Keratinocyte (primary cell): ENCODE results near the gene MALL. TPM values are rescaled to one million over a fixed set of nuclear protein-coding genes. Genes with fewer than 3 reads are reported as not detected.
A peak's percentile ranks its signal among the peaks of the same experiment; 100 is the strongest.

ENCODE experiments used
- DNase-seq: peaks from one replicate; pipeline ENCODE4 v3.0.0-alpha.2; 2011; ENCODE audit warnings: low read depth, missing footprints, low spot score
- FAIRE-seq: peaks from 2 replicates; lab custom pipeline; 2011; peaks lifted over from hg19 to GRCh38; lab: Jason Lieb, UNC
- H2AFZ ChIP-seq: 2 replicates; pipeline ENCODE4 v1.6.0; 2012; ENCODE audit warnings: low read length, control low read depth, inconsistent platforms; ENCODE audit not compliant: control insufficient read depth
- H3K27ac ChIP-seq: 2 replicates; pipeline ENCODE4 v1.5.1; 2011; ENCODE audit warnings: low read length; ENCODE audit not compliant: control insufficient read depth, insufficient read depth
- H3K27me3 ChIP-seq: 3 replicates; pipeline ENCODE4 v1.6.0; 2011; ENCODE audit warnings: low read length; ENCODE audit not compliant: control insufficient read depth, insufficient read depth; ENCODE audit errors: extremely low read depth
- H3K36me3 ChIP-seq, 2 experiments: 2 replicates in 1 of 2; 3 replicates in 1 of 2; pipeline ENCODE4 v1.5.1; 2011; ENCODE audit warnings: low read length in 2 of 2, mild to moderate bottlenecking in 1 of 2; ENCODE audit not compliant: control insufficient read depth in 2 of 2, insufficient read depth in 2 of 2; ENCODE audit errors: extremely low read depth in 1 of 2
- H3K4me1 ChIP-seq: 3 replicates; pipeline ENCODE4 v1.5.1; 2011; ENCODE audit warnings: low read length; ENCODE audit not compliant: control insufficient read depth, insufficient read depth; ENCODE audit errors: extremely low read depth
- H3K4me2 ChIP-seq: 3 replicates; pipeline ENCODE4 v1.6.0; 2011; ENCODE audit warnings: low read depth, low read length; ENCODE audit not compliant: control insufficient read depth, insufficient read depth; ENCODE audit errors: extremely low read depth
- H3K4me3 ChIP-seq, 3 experiments: fragments of 200-600 bp in 1 of 3; sonication (generic) in 1 of 3; 2 replicates in 2 of 3; 3 replicates in 1 of 3; pipeline ENCODE4 v1.5.1; 2011 to 2016; ENCODE audit warnings: low read length in 3 of 3, mild to moderate bottlenecking in 3 of 3, control low read depth in 2 of 3, inconsistent platforms in 1 of 3, low read depth in 1 of 3, mixed read lengths in 1 of 3, mixed run types in 1 of 3, moderate library complexity in 1 of 3; ENCODE audit not compliant: control insufficient read depth in 2 of 3, insufficient read depth in 2 of 3; ENCODE audit errors: extremely low read depth in 1 of 3
- H3K79me2 ChIP-seq: 2 replicates; pipeline ENCODE4 v1.6.0; 2012; ENCODE audit warnings: low read length; ENCODE audit not compliant: control insufficient read depth, insufficient read depth
- H3K9ac ChIP-seq: 3 replicates; pipeline ENCODE4 v1.6.0; 2011; ENCODE audit warnings: low read length; ENCODE audit not compliant: control insufficient read depth, insufficient read depth; ENCODE audit errors: extremely low read depth
- H3K9me1 ChIP-seq: 3 replicates; pipeline ENCODE4 v1.6.0; 2011; ENCODE audit warnings: low read length; ENCODE audit not compliant: control insufficient read depth, insufficient read depth; ENCODE audit errors: extremely low read depth
- H3K9me3 ChIP-seq: 2 replicates; pipeline ENCODE4 v1.5.1; 2012; ENCODE audit warnings: low read depth, low read length; ENCODE audit not compliant: control insufficient read depth
- H4K20me1 ChIP-seq: 3 replicates; pipeline ENCODE4 v1.6.0; 2011; ENCODE audit warnings: low read length; ENCODE audit not compliant: control insufficient read depth, insufficient read depth; ENCODE audit errors: extremely low read depth
- CTCF ChIP-seq, 3 experiments: IDR thresholded peaks in 1 of 3; conservative IDR thresholded peaks in 1 of 3; optimal IDR thresholded peaks in 1 of 3; 2 replicates in 2 of 3; 3 replicates in 1 of 3; pipeline versions ENCODE3 to v1.5.1; 2011; ENCODE audit warnings: low read length in 3 of 3, mild to moderate bottlenecking in 3 of 3, moderate library complexity in 2 of 3, control low read depth in 1 of 3, inconsistent platforms in 1 of 3; ENCODE audit not compliant: insufficient read depth in 2 of 3; ENCODE audit errors: extremely low read depth in 1 of 3
- EZH2 ChIP-seq: IDR thresholded peaks from one replicate; pipeline ENCODE4 v1.6.1; 2012; ENCODE audit warnings: inconsistent platforms, mild to moderate bottlenecking, low read length, moderate library complexity
- dilution Hi-C: fragments of 300-500 bp; cut with MboI; formaldehyde crosslinking; loops from one replicate; pipeline ENCODE4 v1.7.0; 2020; ENCODE audit warnings: low sequenced_read_pairs; ENCODE audit not compliant: extremely low pct_ligation_motif_present
- polyA plus RNA-seq, 5 experiments: library from polyadenylated mRNA; depleted of rRNA in 3 of 5; stranded (reverse) in 3 of 5; stranded (forward) in 1 of 5; unstranded in 1 of 5; fragments of >200 nt; gene quantifications; 1 replicate in 1 of 5; 2 replicates in 3 of 5; 3 replicates in 1 of 5; pipeline versions ENCODE4 v1.2.1 to v1.2.3, GENCODE V29; 2011 to 2012; ENCODE audit warnings: missing spikeins in 2 of 5, low read depth in 1 of 5, low replicate concordance in 1 of 5

The MALL gene
- polyA plus RNA-seq, 1 donor (not counting 4 experiments of a cell fraction or from before 2014, with no cell fraction given) = 29.0 TPM

GRCh38 chr2:110131166-110131565, 15.5 kb upstream of the MALL start:
- no peak overlapping the region for H3K4me2 ChIP-seq
- no peak for TF ChIP-seq EZH2
- no peak for TF ChIP-seq CTCF (optimal IDR thresholded peaks at IDR 0.05 in 1 of 3, IDR thresholded peaks at IDR 0.05 in 1 of 3, conservative IDR thresholded peaks at IDR 0.05 in 1 of 3; ENCODE audit: extremely low read depth in 1 of 3, insufficient read depth in 2 of 3, low read length in 3 of 3)
- H3K36me3 ChIP-seq = no peaks in the 10 kb centered on the region
- H3K9ac ChIP-seq = no peak overlapping the region
- no peak overlapping the region for H3K27ac ChIP-seq
- H3K9me1 ChIP-seq = no peaks in the 10 kb centered on the region
- no peaks in the 10 kb centered on the region for H3K9me3 ChIP-seq
- dilution Hi-C loops = no loop called here
- H3K4me3 ChIP-seq = no peak overlapping the region
- H4K20me1 ChIP-seq = no peaks in the 10 kb centered on the region
- no peaks in the 10 kb centered on the region for H3K27me3 ChIP-seq
- peaks cover 7% of the 10 kb centered on the region for H3K4me1 ChIP-seq
- no peaks in the 10 kb centered on the region for H3K79me2 ChIP-seq
- no peak for DNase-seq
- H2AFZ ChIP-seq = no peak overlapping the region
- FAIRE-seq = no peak

- no peak overlapping the region for H3K4me3 ChIP-seq
- H3K79me2 ChIP-seq = no peaks in the 10 kb centered on the region
- dilution Hi-C loops = no loop called here
- H3K27me3 ChIP-seq = no peaks in the 10 kb centered on the region
- H3K4me1 ChIP-seq = peaks cover 11% of the 10 kb centered on the region
- H3K36me3 ChIP-seq = no peaks in the 10 kb centered on the region
- no peaks in the 10 kb centered on the region for H3K9me3 ChIP-seq
- H3K9ac ChIP-seq = no peak overlapping the region
- H3K4me2 ChIP-seq = no peak overlapping the region
- FAIRE-seq = no peak
- no peak for DNase-seq
- H3K9me1 ChIP-seq = no peaks in the 10 kb centered on the region
- H4K20me1 ChIP-seq = no peaks in the 10 kb centered on the region
- peak overlapping the region; percentile 6 for H2AFZ ChIP-seq
- no peak for TF ChIP-seq CTCF (optimal IDR thresholded peaks at IDR 0.05 in 1 of 3, IDR thresholded peaks at IDR 0.05 in 1 of 3, conservative IDR thresholded peaks at IDR 0.05 in 1 of 3; ENCODE audit: extremely low read depth in 1 of 3, insufficient read depth in 2 of 3, low read length in 3 of 3)
- TF ChIP-seq EZH2 = no peak
- H3K27ac ChIP-seq = no peak overlapping the region
Measured at GRCh38 chr2:110130757-110131156, 15.1 kb upstream of the MALL start.
